HCT116 (cell line): ENCODE data around the gene FBXO47.

Source experiments
- TF ChIP-seq, protein P1 (sequence below): IDR thresholded peaks from 2 replicates; pipeline ENCODE4 v1.6.1; 2012; ENCODE audit warnings: low read depth
- TF ChIP-seq, protein P2 (sequence below), 3 experiments: fragments of 200-600 bp in 1 of 3; sonication (generic) in 1 of 3; IDR thresholded peaks in 2 of 3; conservative IDR thresholded peaks in 1 of 3; 2 replicates each; pipeline ENCODE4 v1.5.1; 2012 to 2017; ENCODE audit warnings: low read depth in 2 of 3, low read length in 2 of 3, antibody characterized with exemption in 1 of 3, borderline replicate concordance in 1 of 3, control low read depth in 1 of 3, mild to moderate bottlenecking in 1 of 3, mixed read lengths in 1 of 3, mixed run types in 1 of 3, moderate library complexity in 1 of 3; ENCODE audit not compliant: insufficient read depth in 1 of 3

DNA sequence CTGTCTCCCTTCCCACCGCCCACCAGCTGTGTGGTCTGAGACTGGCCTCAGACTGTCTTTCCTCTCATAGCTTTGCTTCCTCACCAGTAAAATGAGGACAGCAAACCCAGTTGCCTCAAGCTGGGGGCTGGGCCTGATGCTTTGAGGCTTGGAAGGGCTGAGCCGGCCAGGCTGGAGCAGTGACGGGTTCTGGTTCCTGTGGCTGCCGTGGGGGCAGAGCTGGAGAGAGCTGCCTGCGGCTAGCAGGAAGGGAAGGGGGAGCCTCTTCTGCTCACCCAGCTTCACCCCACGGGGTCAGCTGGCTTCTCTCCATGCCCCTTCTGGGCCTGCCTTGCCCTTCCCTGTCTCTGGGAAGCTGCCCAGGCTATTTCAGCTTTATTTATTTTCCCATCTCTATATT lies 73.6 kb downstream of the FBXO47 start:
- TF ChIP-seq, protein P1, sequence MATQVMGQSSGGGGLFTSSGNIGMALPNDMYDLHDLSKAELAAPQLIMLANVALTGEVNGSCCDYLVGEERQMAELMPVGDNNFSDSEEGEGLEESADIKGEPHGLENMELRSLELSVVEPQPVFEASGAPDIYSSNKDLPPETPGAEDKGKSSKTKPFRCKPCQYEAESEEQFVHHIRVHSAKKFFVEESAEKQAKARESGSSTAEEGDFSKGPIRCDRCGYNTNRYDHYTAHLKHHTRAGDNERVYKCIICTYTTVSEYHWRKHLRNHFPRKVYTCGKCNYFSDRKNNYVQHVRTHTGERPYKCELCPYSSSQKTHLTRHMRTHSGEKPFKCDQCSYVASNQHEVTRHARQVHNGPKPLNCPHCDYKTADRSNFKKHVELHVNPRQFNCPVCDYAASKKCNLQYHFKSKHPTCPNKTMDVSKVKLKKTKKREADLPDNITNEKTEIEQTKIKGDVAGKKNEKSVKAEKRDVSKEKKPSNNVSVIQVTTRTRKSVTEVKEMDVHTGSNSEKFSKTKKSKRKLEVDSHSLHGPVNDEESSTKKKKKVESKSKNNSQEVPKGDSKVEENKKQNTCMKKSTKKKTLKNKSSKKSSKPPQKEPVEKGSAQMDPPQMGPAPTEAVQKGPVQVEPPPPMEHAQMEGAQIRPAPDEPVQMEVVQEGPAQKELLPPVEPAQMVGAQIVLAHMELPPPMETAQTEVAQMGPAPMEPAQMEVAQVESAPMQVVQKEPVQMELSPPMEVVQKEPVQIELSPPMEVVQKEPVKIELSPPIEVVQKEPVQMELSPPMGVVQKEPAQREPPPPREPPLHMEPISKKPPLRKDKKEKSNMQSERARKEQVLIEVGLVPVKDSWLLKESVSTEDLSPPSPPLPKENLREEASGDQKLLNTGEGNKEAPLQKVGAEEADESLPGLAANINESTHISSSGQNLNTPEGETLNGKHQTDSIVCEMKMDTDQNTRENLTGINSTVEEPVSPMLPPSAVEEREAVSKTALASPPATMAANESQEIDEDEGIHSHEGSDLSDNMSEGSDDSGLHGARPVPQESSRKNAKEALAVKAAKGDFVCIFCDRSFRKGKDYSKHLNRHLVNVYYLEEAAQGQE = no peak
- TF ChIP-seq, protein P2, sequence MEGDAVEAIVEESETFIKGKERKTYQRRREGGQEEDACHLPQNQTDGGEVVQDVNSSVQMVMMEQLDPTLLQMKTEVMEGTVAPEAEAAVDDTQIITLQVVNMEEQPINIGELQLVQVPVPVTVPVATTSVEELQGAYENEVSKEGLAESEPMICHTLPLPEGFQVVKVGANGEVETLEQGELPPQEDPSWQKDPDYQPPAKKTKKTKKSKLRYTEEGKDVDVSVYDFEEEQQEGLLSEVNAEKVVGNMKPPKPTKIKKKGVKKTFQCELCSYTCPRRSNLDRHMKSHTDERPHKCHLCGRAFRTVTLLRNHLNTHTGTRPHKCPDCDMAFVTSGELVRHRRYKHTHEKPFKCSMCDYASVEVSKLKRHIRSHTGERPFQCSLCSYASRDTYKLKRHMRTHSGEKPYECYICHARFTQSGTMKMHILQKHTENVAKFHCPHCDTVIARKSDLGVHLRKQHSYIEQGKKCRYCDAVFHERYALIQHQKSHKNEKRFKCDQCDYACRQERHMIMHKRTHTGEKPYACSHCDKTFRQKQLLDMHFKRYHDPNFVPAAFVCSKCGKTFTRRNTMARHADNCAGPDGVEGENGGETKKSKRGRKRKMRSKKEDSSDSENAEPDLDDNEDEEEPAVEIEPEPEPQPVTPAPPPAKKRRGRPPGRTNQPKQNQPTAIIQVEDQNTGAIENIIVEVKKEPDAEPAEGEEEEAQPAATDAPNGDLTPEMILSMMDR (IDR thresholded peaks at IDR 0.05 in 2 of 3, conservative IDR thresholded peaks at IDR 0.05 in 1 of 3; ENCODE audit: borderline replicate concordance in 1 of 3, insufficient read depth in 1 of 3, low read depth in 2 of 3, low read length in 2 of 3) = no peak
